H1 (cell line): Measurements from ENCODE around the gene DPEP3.

Source experiments
- CTCF ChIP-seq, 3 experiments: IDR thresholded peaks; 1 replicate in 2 of 3; 2 replicates in 1 of 3; pipeline versions ENCODE4 v1.5.1 to v1.6.1; 2011; ENCODE audit warnings: low read length in 3 of 3, mild to moderate bottlenecking in 3 of 3, inconsistent platforms in 2 of 3, low read depth in 1 of 3, moderate library complexity in 1 of 3; ENCODE audit not compliant: insufficient read depth in 1 of 3; ENCODE audit errors: control extremely low read depth in 1 of 3
- GABPA ChIP-seq: IDR thresholded peaks from 2 replicates; pipeline ENCODE4 v1.6.1; 2011; ENCODE audit warnings: mild to moderate bottlenecking, low read length, moderate library complexity, borderline replicate concordance; ENCODE audit not compliant: insufficient read depth
- POLR2A ChIP-seq, 2 experiments: IDR thresholded peaks; 1 replicate in 1 of 2; 2 replicates in 1 of 2; pipeline ENCODE4 v1.6.1; 2011; ENCODE audit warnings: low read depth in 2 of 2, low read length in 2 of 2, mild to moderate bottlenecking in 2 of 2; ENCODE audit errors: control extremely low read depth in 1 of 2
- TAF1 ChIP-seq: IDR thresholded peaks from 2 replicates; pipeline ENCODE4 v1.6.1; 2011; ENCODE audit warnings: mild to moderate bottlenecking, low read depth, low read length
- TF ChIP-seq, protein P1 (sequence below): IDR thresholded peaks from 2 replicates; pipeline ENCODE4 v1.6.1; 2012; ENCODE audit warnings: inconsistent platforms

- TF ChIP-seq POLR2A (IDR thresholded peaks at IDR 0.05; ENCODE audit: control extremely low read depth in 1 of 2, low read depth in 2 of 2, low read length in 2 of 2) (no peak), GABPA (no peak), CTCF (IDR thresholded peaks at IDR 0.05; ENCODE audit: control extremely low read depth in 1 of 3, insufficient read depth in 1 of 3, low read depth in 1 of 3, low read length in 3 of 3) (no peak), TAF1 (no peak)
- TF ChIP-seq, protein P1, sequence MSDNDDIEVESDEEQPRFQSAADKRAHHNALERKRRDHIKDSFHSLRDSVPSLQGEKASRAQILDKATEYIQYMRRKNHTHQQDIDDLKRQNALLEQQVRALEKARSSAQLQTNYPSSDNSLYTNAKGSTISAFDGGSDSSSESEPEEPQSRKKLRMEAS: no peak
Measured at GRCh38 chr16:67963292-67963661, 17.0 kb downstream of the DPEP3 start.
